ENCODE data around the gene HMGXB4. TPM values are rescaled to one million over a fixed set of nuclear protein-coding genes. Genes with fewer than 3 reads are reported as not detected.

HMGXB4 gene
- 10 to 100 TPM; 13.3 to 31.0 (median 17.9) TPM for total RNA-seq
- polyA plus RNA-seq, result 1 to 10 TPM; 4.8 to 8.6 (median 5.9) TPM
- long read RNA-seq, donor 1, partial matches to known transcripts, result 0 of 1 reads
- long read RNA-seq, donor 1, other reads (novel, unspliced or antisense), result 0 of 1 reads
- long read RNA-seq, donor 2, partial matches to known transcripts, result 0 of 1 reads
- long read RNA-seq, donor 2, other reads (novel, unspliced or antisense), result 0 of 1 reads
- long read RNA-seq, donor 3, partial matches to known transcripts, result 0 of 7 reads
- long read RNA-seq, donor 3, other reads (novel, unspliced or antisense), result 0 of 7 reads
- long read RNA-seq, donor 4, result 0 reads
- long read RNA-seq, donor 5, partial matches to known transcripts, result 0 of 3 reads
- long read RNA-seq, donor 5, other reads (novel, unspliced or antisense), result 0 of 3 reads
- long read RNA-seq, donor 6, full-length matches to known transcripts, result 2 of 7 reads
- long read RNA-seq, donor 6, partial matches to known transcripts, result 5 of 7 reads
- long read RNA-seq, donor 6, other reads (novel, unspliced or antisense), result 0 of 7 reads
- long read RNA-seq, donor 7, partial matches to known transcripts, result 7 of 9 reads
- long read RNA-seq, donor 7, other reads (novel, unspliced or antisense), result 0 of 9 reads
- long read RNA-seq, donor 8, partial matches to known transcripts, result 0 of 8 reads
- long read RNA-seq, donor 8, other reads (novel, unspliced or antisense), result 0 of 8 reads
- long read RNA-seq, donor 9, transcript HMGXB4-203 (4 exons, 1,257 nt), result major isoform, 6 of 7 reads
- long read RNA-seq, donor 9, partial matches to known transcripts, result 0 of 7 reads
- long read RNA-seq, donor 9, other reads (novel, unspliced or antisense), result 0 of 7 reads
- long read RNA-seq, donor 10, result 0 reads

- Histone ChIP-seq H3K9me3 (no peaks in the 10 kb centered on the region), H3K4me3 (peak within 1 kb of the TSS; percentile 73 to 93 (median 86)), H3K4me1 (peaks cover 10 to 30% (median 22%) of the 10 kb centered on the region in 4 donors), H3K27ac (peak within 1 kb of the TSS; percentile 91 to 99 (median 95)), H3K36me3 (peaks cover 4 to 7% (median 6%) of the 10 kb centered on the region in 4 donors), H3K27me3 (no peaks in the 10 kb centered on the region)
- DNase-seq, result peak; percentile 90 to 96
- intact Hi-C loops (cut with DNase I; ENCODE audit: low total_unique reads), result no loop called here
- WGBS, 5 donors, result 0 to 1% (median 0%) methylated on average over 16 to 84 of the region's 84 CpGs
- TF ChIP-seq POLR2AphosphoS5 (IDR thresholded peaks at IDR 0.05) (peak in 2 of 3 donors; percentile 45 to 55), CTCF (IDR thresholded peaks at IDR 0.05) (no peak)
Measured at GRCh38 chr22:35257321-35258190, at the start of gene HMGXB4. HMGXB4 (plus strand) TSS chr22:35257493; CDS start chr22:35262391, 4,898 bp downstream.

- no peak for DNase-seq
- intact Hi-C loops (cut with DNase I; ENCODE audit: low total_unique reads), result no loop called here
- peaks cover 0 to 25% (median 0%) of the 10 kb centered on the region in 3 donors for H3K27me3 ChIP-seq
- WGBS, 5 donors, result 56 to 66% (median 59%) methylated on average over 2 to 4 of the region's 4 CpGs
- H3K36me3 ChIP-seq, result no peaks in the 10 kb centered on the region
- no peak overlapping the region for H3K27ac ChIP-seq
- no peak overlapping the region for H3K4me3 ChIP-seq
- no peak for TF ChIP-seq POLR2AphosphoS5 (IDR thresholded peaks at IDR 0.05)
- no peak for TF ChIP-seq CTCF (IDR thresholded peaks at IDR 0.05)
- TF ChIP-seq POLR2A (IDR thresholded peaks at IDR 0.05), result no peak
- TF ChIP-seq EP300 (IDR thresholded peaks at IDR 0.05), result no peak
- peaks cover 0 to 9% (median 0%) of the 10 kb centered on the region in 4 donors for H3K4me1 ChIP-seq
- no peaks in the 10 kb centered on the region for H3K9me3 ChIP-seq
Measured at GRCh38 chr22:35208003-35208402, 49.3 kb upstream of the HMGXB4 start.

- Histone ChIP-seq H3K27me3 (peaks cover 0 to 25% (median 0%) of the 10 kb centered on the region in 3 donors), H3K27ac (no peak overlapping the region), H3K4me1 (peaks cover 0 to 9% (median 0%) of the 10 kb centered on the region in 4 donors), H3K4me3 (no peak overlapping the region), H3K9me3 (no peaks in the 10 kb centered on the region), H3K36me3 (no peaks in the 10 kb centered on the region)
- intact Hi-C loops (cut with DNase I; ENCODE audit: low total_unique reads), result no loop called here
- WGBS, 5 donors, result 88 to 94% (median 91%) methylated on average over 7 of the region's 7 CpGs
- no peak for TF ChIP-seq CTCF (IDR thresholded peaks at IDR 0.05)
- TF ChIP-seq POLR2AphosphoS5 (IDR thresholded peaks at IDR 0.05), result no peak
- TF ChIP-seq POLR2A (IDR thresholded peaks at IDR 0.05), result no peak
- no peak for TF ChIP-seq EP300 (IDR thresholded peaks at IDR 0.05)
- no peak for DNase-seq
Measured at GRCh38 chr22:35209203-35209602, 48.1 kb upstream of the HMGXB4 start.
